Kidney glomerular epithelial cell (primary cell): ENCODE measurements around the gene P2RY8.
"Not testable (repeated sequence)": the region's sequence is repeated elsewhere in the genome, so short reads cannot be mapped to it uniquely, and the experiment has no call there.

Experiments used
- DNase-seq: peaks from one replicate; lab custom pipeline; 2025; lab: John Stamatoyannopoulos, UW

P2RY8 gene

GRCh38 chrX:1545776-1546408 lies 8.9 kb upstream of the P2RY8 start:
- DNase-seq = no peak

GRCh38 chrX:1542994-1543725 lies 6.2 kb upstream of the P2RY8 start:
- DNase-seq = no peak

GRCh38 chrX:1539146-1539545 lies 2.2 kb upstream of the P2RY8 start:
- not testable (repeated sequence) for DNase-seq

GRCh38 chrX:1537716-1538090 lies 718 bp upstream of the P2RY8 start:
- DNase-seq = not testable (repeated sequence)

- no peak for DNase-seq
Observed at GRCh38 chrX:1536712-1537030, 314 bp downstream of the P2RY8 start.

GRCh38 chrX:1535241-1536041 lies 1.5 kb downstream of the P2RY8 start:
- DNase-seq = no peak

GRCh38 chrX:1534301-1535168 lies 2.5 kb downstream of the P2RY8 start:
- no peak for DNase-seq

- no peak for DNase-seq
Observed at GRCh38 chrX:1533058-1533457, 3.9 kb downstream of the P2RY8 start.

GRCh38 chrX:1531096-1531890 lies 5.7 kb downstream of the P2RY8 start:
- no peak for DNase-seq

- no peak for DNase-seq
Observed at GRCh38 chrX:1529756-1530155, 7.2 kb downstream of the P2RY8 start.

GRCh38 chrX:1529328-1529727 lies 7.7 kb downstream of the P2RY8 start:
- no peak for DNase-seq

GRCh38 chrX:1528884-1529203 lies 8.1 kb downstream of the P2RY8 start:
- no peak for DNase-seq

- no peak for DNase-seq
Observed at GRCh38 chrX:1528186-1528883, 8.7 kb downstream of the P2RY8 start.

- DNase-seq = no peak
Observed at GRCh38 chrX:1527457-1527856, 9.5 kb downstream of the P2RY8 start.

- no peak for DNase-seq
Observed at GRCh38 chrX:1526565-1526964, 10.4 kb downstream of the P2RY8 start.

GRCh38 chrX:1525583-1526355 lies 11.2 kb downstream of the P2RY8 start:
- DNase-seq = no peak

GRCh38 chrX:1524874-1525582 lies 12.0 kb downstream of the P2RY8 start:
- no peak for DNase-seq

GRCh38 chrX:1522905-1523304 lies 14.1 kb downstream of the P2RY8 start:
- DNase-seq = not testable (repeated sequence)

GRCh38 chrX:1521459-1521956 lies 15.5 kb downstream of the P2RY8 start:
- no peak for DNase-seq
